ENCODE results near the gene SLC27A5.
"Not testable (repeated sequence)": the region's sequence is repeated elsewhere in the genome, so short reads cannot be mapped to it uniquely, and the experiment has no call there.

Gene SLC27A5

DNA sequence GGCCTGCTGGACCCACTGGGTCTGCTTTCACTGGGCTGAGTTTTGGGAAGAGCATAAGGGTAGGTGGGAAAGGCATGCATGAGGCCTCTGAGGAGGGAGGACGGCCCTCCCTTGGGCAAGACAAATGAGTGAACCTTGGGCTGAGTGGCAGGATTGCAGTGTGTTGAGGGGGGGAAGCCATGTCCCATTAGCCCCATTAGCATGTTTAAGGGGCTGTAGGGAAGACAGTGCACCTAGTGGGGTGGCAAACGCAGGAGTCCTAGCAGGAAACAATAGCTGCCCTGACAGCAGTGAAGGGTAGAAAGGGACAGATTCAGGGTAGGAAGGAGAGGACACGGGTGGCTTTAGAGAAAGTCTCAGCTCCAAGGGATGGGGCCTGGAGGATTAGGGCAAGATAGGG is 10.9 kb upstream of the SLC27A5 start:
- no peak for DNase-seq (ENCODE audit: low spot score)

DNA sequence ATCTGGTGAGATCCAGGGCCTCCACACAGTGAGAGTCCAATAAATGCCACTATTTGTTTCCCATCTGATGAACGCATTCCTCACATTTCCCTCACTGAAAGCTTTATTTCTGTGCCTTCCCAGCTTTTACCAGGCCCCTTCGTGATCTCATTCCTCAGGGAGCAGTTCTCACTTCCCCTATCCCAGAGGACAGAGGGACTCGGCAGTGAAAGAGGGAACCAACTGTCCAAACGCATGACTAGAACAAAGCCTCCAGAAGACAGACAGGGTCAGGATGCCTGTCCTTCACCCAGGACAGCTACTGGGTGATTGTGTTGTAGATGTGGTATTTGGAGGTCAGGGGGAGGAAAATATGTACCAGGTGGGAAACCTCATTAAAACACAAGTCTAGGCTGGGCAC is 9.9 kb upstream of the SLC27A5 start:
- DNase-seq (ENCODE audit: low spot score) = no peak

DNA sequence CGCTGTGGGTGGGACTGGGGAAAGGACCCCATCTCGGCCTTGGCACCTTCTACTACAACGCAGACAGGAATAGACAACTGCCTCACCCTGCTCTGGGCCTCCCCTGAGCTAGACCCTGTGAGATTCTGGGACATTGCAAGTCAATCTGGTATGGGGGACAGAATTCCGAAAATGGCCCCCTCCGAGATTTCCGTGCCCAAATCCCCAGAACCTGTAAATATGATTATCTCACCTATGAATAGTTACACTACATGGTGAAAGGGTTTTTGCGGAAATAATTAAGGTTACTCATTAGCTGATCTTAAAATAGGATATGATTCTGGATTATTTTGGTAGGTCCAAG is 8.4 kb upstream of the SLC27A5 start:
- DNase-seq (ENCODE audit: low spot score) = no peak

DNA sequence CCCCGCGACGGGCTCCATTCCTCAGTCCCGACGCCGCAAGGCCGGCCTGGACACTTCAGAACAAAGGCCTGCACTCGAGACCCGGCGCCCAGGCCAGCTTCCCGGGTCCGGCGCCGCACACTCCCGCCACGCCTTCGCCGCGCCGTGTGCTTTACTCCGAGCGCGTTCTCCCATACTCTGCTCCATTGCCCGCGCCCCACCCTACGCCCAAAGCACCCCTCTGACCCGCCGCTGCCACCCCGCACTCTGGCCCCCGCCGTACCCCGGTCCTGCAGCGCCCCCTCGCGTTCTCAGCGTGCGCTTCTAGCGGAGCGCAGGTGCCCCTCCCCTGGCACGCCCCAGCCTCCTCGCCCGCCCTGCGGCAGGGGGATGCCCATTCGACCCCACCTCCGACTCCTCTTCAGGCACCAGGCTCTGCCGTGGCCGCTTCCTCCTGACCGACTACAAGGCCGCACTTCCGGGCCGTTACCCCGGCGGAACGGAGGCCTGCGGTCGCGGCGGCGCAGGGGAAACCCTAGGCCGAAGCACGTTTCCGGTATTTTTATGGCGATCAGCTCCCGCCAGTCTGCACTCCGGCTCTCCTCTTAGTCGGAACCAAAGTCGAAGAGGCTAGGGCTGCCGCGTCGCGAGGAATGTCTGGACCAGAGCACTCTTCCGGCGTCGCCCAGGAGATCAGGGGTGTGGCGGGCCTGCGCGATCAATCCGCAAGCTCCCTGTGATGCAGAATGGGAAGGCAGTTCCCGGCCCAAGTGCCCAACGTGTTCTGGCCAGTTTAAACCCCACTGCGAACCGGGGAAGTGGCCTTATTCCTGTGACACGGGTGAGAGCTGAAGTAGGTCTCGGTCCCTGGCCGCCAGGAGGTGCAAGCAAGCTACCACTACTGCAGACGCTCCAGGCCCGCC is 7.8 kb upstream of the SLC27A5 start, which contains the start of gene ZBTB45:
ZBTB45 (minus strand) TSS at position 456 of the 902 bp plus-strand sequence. CDS start 2,137 bp downstream, outside the sequence.
- DNase-seq (ENCODE audit: low spot score) = peak; percentile 83

DNA sequence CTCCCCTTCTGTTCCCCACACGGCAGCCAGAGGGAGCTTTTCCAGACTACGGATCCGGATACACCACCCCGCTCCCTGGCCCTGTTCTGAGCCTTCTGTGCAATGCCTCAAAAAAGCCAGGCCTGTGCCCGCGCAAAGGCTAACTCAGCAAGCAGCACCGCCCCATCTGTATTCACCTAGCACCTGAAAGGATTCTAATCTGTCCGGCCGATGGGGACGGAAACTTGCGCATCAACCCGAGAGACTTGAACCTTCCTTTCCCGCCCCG is 7.2 kb upstream of the SLC27A5 start:
- DNase-seq (ENCODE audit: low spot score) = peak; percentile 51

DNA sequence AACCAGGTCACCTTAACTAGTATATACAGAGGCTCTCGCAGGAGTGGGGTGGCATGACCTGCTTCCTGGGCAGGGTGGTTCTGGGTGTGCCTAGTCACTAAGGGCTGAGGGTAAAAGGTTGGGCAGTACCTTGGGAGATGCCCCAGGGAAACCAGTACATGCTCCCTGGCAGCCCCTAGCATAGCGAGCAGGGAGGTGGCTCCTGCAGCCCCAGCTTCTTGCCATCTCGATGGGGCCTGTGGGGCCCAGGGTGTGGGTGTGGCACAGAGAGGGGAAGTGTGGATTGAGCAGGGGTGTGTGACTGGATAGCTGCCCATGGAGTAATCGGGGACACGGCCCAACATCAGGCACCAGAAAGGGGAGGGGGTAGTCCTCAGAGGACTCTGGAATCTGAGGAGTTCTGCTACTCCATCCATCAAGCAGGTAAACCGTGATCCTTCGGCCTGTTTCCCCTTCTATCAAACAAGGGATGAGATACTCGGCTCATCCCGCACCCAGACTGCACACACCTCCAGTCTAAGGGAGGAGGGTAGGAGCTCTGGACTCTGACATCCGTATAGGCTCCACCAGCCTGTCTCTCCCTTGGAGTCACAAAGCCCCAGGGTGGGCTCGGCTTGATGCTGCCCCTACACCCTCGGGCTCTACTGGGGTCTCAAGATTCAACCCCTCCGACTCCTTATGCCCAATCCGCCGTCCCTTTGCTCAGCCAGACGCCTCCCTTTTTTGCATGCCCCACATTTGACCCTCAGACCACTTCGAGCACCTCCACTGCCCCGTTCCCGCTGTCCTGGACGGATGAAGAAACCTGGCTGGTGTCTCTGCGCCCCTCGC is 6.7 kb upstream of the SLC27A5 start:
- no peak for DNase-seq (ENCODE audit: low spot score)

DNA sequence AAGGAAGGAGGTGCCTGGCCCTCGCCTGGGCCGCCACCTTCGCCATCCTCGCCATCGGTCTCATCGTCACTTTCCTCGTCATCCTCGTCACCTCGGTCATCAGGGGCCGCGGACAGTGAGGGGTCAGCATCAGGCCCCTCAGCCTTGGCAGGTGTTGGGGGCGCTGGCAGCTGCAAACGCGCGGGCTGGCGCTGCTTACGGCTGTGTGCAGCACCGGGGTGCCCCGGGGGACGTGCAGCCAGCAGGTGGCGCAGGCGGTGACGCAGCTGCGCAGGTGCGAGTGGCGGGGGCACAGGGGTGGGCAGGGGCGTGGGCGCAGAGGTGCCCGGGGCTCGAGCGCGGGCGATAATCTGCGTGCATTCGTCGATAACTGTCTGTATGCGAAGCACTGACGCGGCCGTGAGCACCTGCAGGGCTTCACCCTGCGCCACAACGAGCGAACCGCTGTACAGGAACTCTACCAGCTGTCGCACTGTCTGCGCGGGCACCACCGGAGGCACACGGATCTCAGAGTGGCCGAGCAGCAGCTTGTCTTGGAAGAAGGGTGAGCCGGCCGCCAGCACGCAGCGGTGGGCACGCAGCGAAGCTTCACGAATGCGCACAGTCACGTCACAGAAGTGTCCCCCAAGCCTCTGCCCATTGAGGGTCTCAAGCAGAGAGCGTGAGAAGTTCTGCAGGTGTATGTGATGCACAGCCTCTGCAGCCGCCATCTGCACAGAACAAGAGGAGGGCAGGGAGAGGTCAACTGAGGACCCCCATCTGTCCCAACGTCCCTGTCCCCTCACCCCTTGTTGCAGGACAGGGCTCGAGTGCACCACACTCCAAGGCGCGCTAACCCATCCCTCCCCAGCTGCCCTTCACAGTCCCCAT is 5.4 kb upstream of the SLC27A5 start:
- DNase-seq (ENCODE audit: low spot score) = no peak

DNA sequence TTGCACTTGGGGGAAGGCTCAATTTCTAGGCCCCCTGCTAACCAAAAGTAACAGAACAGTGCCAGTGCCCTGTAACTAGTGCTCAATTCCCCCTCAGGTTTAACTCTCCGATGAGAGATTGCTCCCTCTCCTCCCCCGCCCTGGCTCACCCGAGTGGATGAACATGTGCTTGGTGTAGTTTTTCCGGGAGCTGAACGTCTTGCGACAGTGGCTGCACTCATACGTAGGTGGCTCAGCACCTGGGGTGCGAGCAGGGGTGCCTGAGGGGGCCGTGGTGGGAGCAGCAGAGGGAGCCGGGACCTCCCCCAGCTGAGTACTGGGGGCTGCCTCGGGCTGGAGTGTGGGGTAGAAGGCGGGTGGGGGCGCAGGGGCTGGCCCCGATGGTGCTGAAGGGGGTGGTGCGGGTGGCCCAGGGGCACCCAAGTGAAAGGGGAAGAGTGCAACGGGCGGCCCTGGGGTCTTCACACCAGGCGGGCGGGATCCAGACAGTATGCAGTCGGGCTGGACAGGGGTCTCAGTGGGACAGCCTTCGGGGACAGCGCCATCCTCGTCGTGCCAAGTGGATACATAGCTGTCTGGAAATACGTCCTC is 4.5 kb upstream of the SLC27A5 start:
- no peak for DNase-seq (ENCODE audit: low spot score)

DNA sequence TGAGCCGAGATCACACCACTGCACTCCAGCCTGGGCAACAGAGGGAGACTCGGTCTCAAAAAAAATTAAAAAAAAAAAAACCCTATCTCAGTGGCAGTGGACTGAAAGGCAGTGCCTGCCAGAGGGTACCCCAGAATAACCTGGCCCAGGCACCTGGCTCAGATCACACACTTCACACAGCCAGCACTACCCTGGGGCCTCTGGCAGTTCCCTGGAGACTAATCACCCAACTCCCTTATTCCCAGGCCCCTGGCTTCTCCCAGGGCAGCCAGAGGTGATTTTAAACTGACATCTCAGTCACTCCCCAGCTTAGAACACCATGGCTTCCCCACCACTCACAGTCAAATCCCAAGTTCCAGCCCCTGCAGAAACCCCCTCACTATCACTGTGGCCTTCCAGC is 3.5 kb upstream of the SLC27A5 start:
- no peak for DNase-seq (ENCODE audit: low spot score)

DNA sequence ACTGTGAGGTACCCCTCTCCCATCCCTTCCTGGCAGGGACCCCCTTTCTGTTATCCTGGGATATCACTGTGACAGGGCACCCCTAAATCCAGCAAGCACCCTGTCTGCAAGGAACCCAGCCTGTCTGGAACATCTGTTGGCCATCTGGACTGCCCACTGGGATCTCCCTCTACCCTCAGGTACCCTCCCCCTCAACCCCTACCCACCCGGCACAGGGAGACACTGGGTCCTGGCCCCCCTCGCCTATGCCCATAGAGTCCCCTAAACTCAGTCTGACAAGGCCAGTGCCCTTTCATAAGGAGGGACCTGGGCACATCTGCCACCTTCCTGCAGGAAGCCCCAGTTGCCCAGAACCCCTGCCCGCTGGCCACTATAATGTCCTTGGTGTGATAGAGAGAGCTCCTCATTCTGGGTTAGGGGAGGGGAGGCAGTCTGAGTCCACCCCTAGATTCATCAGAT is 2.8 kb upstream of the SLC27A5 start:
- no peak for DNase-seq (ENCODE audit: low spot score)

DNA sequence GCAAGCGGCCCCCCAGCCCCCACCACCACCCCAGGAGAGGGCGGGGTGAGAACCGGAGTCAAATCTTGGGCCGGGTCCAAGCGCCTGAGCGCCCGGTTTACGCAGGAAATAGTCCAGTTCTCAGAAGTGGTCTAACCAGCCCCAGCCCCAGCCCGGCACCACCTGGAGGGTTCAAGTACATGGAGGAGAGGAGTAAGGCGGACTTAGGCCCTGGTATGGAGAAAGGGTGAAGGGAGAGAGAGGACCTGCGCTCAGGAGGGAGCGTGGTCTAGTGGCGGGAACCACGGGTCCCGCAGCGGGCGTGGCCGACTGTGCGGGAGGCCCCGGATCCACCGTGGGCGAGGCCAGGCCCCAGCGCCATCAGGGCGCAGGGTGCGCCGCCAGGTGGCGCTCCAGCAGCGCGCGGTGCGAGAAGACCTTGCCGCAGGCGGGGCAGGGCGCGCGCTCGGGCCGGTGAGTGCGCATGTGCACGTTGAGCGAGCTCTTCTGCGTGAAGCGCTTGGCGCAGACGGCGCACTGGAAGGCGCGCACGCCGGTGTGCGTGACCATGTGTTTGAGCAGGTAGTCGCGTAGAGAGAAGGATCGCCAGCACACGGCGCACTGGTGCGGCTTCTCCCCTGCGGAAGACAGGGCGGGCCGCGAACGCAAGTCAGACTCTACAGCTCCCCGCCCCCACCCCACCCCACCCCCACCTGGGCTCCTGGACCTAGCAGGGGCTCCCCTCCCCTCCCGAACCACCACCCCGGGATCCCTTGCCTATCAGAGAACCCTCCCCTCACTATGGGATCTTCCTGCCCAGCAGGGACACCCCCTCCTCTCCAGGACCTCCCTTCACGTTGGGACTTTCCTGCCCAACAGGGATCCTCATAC is 2.1 kb upstream of the SLC27A5 start:
- DNase-seq (ENCODE audit: low spot score) = peak; percentile 93

DNA sequence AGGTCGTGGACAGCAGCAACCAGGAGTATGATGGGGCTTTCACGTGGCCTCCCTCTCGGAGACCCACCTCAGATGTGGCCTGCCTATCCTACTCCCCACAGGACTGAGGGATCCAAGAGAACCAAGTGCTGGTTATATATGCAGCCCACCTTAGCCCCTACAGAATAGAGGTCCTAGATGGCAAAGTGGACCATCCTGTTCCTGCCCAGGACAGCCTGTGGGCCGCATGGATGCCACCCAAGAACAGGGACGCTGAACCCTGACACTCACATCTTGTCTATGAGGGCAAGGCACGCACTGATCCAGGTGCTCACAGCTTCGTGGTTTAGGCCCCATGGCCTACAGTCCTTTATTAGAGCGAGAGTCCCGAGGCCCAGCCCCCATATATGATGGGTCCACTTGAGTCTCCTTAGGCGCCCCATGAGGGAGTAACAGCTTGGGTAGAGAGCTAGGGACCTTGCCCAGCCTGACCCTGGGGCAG is 1.5 kb upstream of the SLC27A5 start:
- DNase-seq (ENCODE audit: low spot score) = no peak

DNA sequence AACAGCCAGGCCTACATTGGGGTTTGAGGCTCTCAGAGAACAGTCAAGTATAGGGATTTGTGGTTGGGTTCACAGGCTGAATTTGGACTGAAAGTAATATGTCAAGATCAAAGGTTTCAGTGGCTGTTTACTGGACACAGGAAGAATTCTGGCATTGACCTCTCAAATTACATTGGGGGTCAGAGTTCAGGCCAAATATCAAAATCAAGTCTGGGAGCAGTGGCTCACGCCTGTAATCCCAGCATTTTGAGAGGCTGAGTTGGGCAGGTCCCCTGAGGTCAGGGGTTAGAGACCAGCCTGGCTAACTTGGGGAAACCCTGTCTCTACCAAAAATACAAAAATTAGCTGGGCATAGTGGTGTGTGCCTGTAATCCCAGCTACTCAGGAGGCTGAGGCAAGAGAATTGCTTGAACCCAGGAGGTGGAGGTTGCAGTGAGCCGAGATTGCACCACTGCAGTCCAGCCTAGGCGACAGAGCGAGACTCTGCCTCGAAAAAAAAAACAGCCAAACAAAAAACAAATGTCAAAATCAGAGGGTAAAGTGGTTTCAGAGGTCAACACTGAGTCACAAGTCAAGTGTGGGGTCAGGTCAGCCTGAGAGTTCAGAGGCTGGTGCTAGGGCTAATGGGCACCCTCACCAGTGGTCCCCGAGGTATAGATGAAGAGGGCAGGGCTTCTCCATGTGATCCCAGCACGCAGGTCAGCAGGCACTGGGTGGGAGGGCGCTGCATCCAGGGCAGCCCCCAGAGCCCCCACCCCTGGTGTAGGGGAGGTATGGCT is 1.5 kb downstream of the SLC27A5 start:
- no peak for DNase-seq (ENCODE audit: low spot score)

DNA sequence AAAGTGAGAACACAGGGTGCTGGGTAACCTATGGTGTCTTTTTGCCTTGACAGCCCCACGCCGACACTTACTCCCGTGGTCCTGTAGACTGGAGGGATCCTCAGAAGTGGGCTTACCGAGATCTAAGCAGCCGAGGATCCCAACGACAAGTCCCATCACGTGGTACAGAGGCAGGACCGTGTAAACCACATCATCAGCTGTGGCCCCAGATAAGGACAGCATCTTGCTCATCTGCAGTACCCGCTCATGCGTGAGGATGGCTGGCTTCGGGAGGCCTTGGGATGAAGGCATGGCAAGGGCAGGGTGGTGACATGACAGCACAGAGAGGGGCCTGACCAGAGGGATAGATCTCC is 2.1 kb downstream of the SLC27A5 start:
- DNase-seq (ENCODE audit: low spot score) = no peak

DNA sequence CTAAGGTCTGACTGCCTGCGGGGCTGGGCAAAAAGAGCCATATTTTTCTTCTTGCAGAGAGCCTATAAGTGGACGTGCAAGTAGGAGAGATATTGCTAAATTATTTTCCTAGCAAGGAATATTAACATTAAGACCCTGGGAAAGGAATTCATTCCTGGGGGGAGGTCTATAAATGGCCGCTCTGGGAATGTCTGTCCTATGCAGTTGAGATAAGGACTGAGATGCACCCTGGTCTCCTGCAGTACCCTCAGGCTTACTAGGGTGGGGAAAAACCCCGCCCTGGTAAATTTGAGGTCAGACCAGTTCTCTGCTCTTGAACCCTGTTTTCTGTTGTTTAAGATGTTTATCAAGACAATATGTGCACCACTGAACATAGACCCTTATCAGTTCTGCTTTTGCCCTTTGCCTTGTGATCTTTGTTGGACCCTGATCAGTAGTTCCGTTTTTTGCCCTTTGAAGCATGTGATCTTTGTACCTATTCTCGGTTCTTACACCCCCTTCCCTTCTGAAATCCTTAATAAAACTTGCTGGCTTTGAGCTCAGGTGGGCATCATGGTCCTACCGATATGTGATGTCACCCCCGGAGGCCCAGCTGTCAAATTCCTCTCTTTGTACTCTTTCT is 4.1 kb downstream of the SLC27A5 start:
- not testable (repeated sequence) for DNase-seq (ENCODE audit: low spot score)

DNA sequence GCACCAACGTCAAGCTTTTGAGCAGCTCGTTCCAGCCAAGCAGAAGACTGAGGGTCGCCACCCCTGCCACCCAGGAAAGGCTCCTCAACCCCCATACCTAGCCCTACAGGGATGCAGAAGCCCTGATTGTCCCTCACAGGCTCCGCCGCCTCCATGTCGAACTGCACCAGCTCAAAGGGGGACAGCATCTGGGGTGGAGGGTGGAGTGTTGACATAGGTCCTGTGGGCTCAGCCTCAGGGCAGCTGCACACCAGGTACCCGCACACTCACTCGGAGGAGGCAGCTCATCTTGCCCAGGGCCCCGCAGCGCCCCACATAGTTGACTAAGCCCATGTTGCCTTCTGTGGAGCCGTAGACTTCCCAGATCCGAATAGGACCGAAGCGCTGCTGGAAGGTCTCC is 11.6 kb downstream of the SLC27A5 start:
- DNase-seq (ENCODE audit: low spot score) = no peak

DNA sequence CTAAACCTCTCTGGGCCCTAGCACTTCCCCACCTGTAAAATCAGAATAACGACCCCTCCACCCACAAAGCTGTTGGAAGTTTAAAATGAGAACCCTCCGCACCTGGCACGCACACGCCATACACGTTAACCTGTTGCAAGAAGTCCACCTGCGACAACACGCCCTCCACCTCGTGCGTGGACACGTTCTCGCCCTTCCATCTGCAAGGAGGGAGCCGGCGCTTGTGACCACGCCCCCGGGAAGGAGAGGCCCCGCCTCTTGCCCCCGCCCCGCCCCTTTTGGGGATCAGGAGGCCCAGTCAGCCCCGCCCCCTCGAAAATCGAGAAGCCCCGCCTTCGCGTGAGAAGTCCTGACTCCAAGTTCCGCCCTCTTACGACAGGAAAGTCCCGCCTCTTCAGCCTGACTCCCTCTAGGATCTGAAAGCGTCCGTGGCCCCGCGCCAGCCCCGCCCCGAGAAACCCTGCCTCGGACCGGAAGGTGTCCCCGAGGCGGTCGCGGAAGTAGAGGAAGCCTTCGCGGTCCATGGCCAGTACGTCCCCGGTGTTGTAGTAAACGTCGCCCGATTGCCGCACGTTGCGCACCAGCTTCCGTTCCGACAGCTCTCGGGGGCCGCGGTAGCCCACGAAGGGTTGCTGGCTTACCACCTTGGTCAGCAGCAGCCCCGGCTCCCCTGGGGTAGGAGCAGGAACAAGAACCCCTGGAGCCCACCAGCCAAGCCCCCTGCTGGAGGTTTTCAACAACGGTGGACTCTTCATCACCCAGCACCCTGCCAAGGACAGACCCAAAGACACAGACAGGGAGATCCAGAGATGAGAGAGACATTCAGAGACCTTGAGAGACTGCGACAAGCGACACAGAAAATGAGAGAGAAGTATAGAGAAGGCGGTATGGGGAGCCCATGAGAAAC is 12.5 kb downstream of the SLC27A5 start:
- DNase-seq (ENCODE audit: low spot score) = peak; percentile 97

DNA sequence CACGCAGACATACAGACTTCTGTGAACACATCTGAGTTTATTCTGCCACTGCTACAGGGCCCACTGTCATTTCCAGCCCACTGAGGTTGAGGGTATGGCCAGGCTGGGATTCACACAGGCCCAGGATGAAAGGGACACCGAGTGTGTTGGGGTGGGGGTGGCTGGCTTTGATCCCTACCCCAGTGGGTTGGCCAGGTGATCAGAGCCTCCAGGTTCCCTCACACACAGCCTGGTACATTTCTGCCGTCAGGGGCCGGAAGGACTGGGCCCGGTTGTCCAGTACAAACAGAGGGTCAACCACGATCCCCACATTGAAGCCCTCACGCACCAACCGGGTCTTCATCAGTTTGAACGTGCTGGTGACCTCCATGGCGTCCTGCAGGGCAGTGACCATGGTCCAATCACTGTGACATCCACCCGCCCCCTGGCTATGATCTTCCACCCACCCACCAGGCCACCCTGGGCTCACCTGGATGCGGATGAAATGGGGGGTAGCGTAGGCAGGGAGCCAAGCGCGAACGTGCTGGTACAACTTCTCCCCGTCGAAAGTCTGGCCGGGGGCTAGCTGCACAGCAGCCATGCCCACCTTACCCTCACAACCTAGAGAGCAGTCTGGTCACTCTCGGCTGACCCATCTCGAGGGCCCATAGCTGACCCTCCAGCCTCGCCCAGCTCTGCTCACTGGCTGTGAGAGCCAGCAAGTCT is 13.3 kb downstream of the SLC27A5 start:
- no peak for DNase-seq (ENCODE audit: low spot score)

Measured in germinal center (tissue), 1 donor.